NB4 (cell line): ENCODE data around the gene SELPLG.

Source experiments
- CTCF ChIP-seq: IDR thresholded peaks from one replicate; pipeline ENCODE4 v1.5.1; 2012; ENCODE audit warnings: low read depth, low read length
- MAX ChIP-seq: IDR thresholded peaks from 2 replicates; pipeline ENCODE4 v1.6.1; 2011; ENCODE audit warnings: low read depth, low read length
- MYC ChIP-seq: IDR thresholded peaks from 2 replicates; pipeline ENCODE4 v1.6.1; 2011; ENCODE audit warnings: low read depth, low read length
- POLR2A ChIP-seq: IDR thresholded peaks from 2 replicates; pipeline ENCODE4 v1.6.1; 2011; ENCODE audit warnings: mild to moderate bottlenecking; ENCODE audit not compliant: insufficient read length; ENCODE audit errors: extremely low read depth

GRCh38 chr12:108582509-108582908 lies 51.2 kb downstream of the SELPLG start:
- TF ChIP-seq POLR2A (no peak), CTCF (no peak), MAX (no peak), MYC (no peak)
